ENCODE results near the gene PPP1R1B. TPM values are rescaled to one million over a fixed set of nuclear protein-coding genes. Genes with fewer than 3 reads are reported as not detected.

Gene PPP1R1B
- total and polyA plus RNA-seq, 9 of the 15 experiments (the other 6 are each of a cell fraction or from before 2014, with no cell fraction given) = 0.07 to 0.18 (median 0.10) TPM; not detected in 4

GRCh38 chr17:39675390-39676082 is 48.8 kb downstream of the PPP1R1B start:
- ChIA-PET POLR2A (interaction anchor here (0.6 to 1.6 kb wide), 5 partner anchors 9 to 99 kb away, joined by 3 to 12 read pairs (median 4); partner anchors contain the start of gene PGAP3), CTCF (ENCODE audit: low intra/inter-chr PET ratio) (interaction anchor here (1.3 kb wide), 1 partner anchor 53 kb away, joined by 3 read pairs; no protein-coding TSS in a partner anchor)
- H3K4me1 ChIP-seq (replicated peaks in 1 of 2; ENCODE audit: control insufficient read depth in 2 of 2, insufficient read depth in 2 of 2, low read length in 2 of 2) = peaks cover 30 to 72% of the 10 kb centered on the region in 2 experiments; a peak in 4 of 5 replicates
- H3K9me1 ChIP-seq (ENCODE audit: control insufficient read depth, insufficient read depth, low read length) = no peaks in the 10 kb centered on the region
- no peak for DNase-seq (ENCODE audit: extremely low read depth in 1 of 4, low spot score in 3 of 4)
- no peaks in the 10 kb centered on the region for H3K27me3 ChIP-seq (ENCODE audit: control insufficient read depth in 2 of 2, insufficient read depth in 2 of 2, low read length in 2 of 2)
- H3K36me3 ChIP-seq (ENCODE audit: control insufficient read depth, insufficient read depth, low read length) = peaks cover 5% of the 10 kb centered on the region; the same call in 2 of the 3 replicates
- TF ChIP-seq BCOR (IDR thresholded peaks at IDR 0.05) = 0 out of 2 replicates have a peak, but pooled peaks have one; percentile 41
- no peak for TF ChIP-seq ZNF75A (CRISPR knock-in tag; IDR thresholded peaks at IDR 0.05)
- H3K4me3 ChIP-seq = no peak overlapping the region
- in situ Hi-C loops (cut with MboI) = no loop called here
- H2AFZ ChIP-seq (ENCODE audit: low read depth, low read length) = peak overlapping the region; percentile 33; the same call in 1 of the 2 replicates
- H4K20me1 ChIP-seq (replicated peaks; ENCODE audit: control insufficient read depth, insufficient read depth, low read length) = no peaks in the 10 kb centered on the region; the same call in 1 of the 2 replicates
- peak overlapping the region; percentile 17; the same call in 2 of the 3 replicates for H3K27ac ChIP-seq (ENCODE audit: extremely low read depth, low read depth, low read length)
- FAIRE-seq = peak; percentile 23
- ATAC-seq = no peak
- intact Hi-C loops (cut with micrococcal nuclease) = no loop called here
- BruUV-seq (replicated peaks) = no TSS peak
- H3K9me3 ChIP-seq (replicated peaks; ENCODE audit: control insufficient read depth, insufficient read depth, low read depth, low read length) = no peaks in the 10 kb centered on the region
- H3K79me2 ChIP-seq (ENCODE audit: control insufficient read depth, insufficient read depth, low read length) = no peaks in the 10 kb centered on the region
- 70% methylated on average over 9 of the region's 10 CpGs for WGBS (ENCODE audit: insufficient coverage, low coverage, missing lambda C conversion rate)
- no peak overlapping the region; the same call in 1 of the 2 replicates for H3K4me2 ChIP-seq (ENCODE audit: insufficient read depth, low read length)
- peak overlapping the region in 1 of 2 experiments; percentile 88; a peak in 2 of 4 replicates for H3K9ac ChIP-seq (ENCODE audit: insufficient read depth in 1 of 2, low read depth in 2 of 2, low read length in 2 of 2)

GRCh38 chr17:39676198-39676819 is 49.6 kb downstream of the PPP1R1B start:
- no TSS peak for BruUV-seq (replicated peaks)
- 38% methylated on average over 7 of the region's 7 CpGs for WGBS (ENCODE audit: insufficient coverage, low coverage, missing lambda C conversion rate)
- TF ChIP-seq KDM1A (IDR thresholded peaks at IDR 0.05) = peak; percentile 86 to 90
- TF ChIP-seq THRAP3 (IDR thresholded peaks at IDR 0.05; ENCODE audit: borderline replicate concordance) = no peak
- TF ChIP-seq CHD4 (IDR thresholded peaks at IDR 0.05; ENCODE audit: insufficient read depth, insufficient replicate concordance, low read depth, low read length, poor library complexity, severe bottlenecking) = peak; percentile 98
- TF ChIP-seq SPI1 (IDR thresholded peaks at IDR 0.05; ENCODE audit: borderline replicate concordance, low read depth, low read length) = peak; percentile 9; the same call in 1 of the 2 replicates
- no peak for TF ChIP-seq RNF2 (IDR thresholded peaks at IDR 0.05)
- TF ChIP-seq VEZF1 (CRISPR knock-in tag; IDR thresholded peaks at IDR 0.05) = peak; percentile 48; the same call in 1 of the 2 replicates

More at GRCh38 chr17:39676198-39676819, 49.6 kb downstream of the PPP1R1B start:
- in situ Hi-C loops (cut with MboI) = no loop called here
- Histone ChIP-seq H3K27me3 (ENCODE audit: control insufficient read depth in 2 of 2, insufficient read depth in 2 of 2, low read length in 2 of 2) (no peaks in the 10 kb centered on the region), H3K36me3 (ENCODE audit: control insufficient read depth, insufficient read depth, low read length) (peaks cover 5% of the 10 kb centered on the region; the same call in 2 of the 3 replicates), H3K27ac (ENCODE audit: extremely low read depth, low read depth, low read length) (peak overlapping the region; percentile 17; the same call in 1 of the 3 replicates), H3K4me3 (no peak overlapping the region), H3K9ac (ENCODE audit: insufficient read depth in 1 of 2, low read depth in 2 of 2, low read length in 2 of 2) (peak overlapping the region in 1 of 2 experiments; percentile 88; a peak in 2 of 4 replicates), H4K20me1 (replicated peaks; ENCODE audit: control insufficient read depth, insufficient read depth, low read length) (no peaks in the 10 kb centered on the region; the same call in 1 of the 2 replicates), H3K79me2 (ENCODE audit: control insufficient read depth, insufficient read depth, low read length) (no peaks in the 10 kb centered on the region), H3K4me1 (replicated peaks in 1 of 2; ENCODE audit: control insufficient read depth in 2 of 2, insufficient read depth in 2 of 2, low read length in 2 of 2) (peaks cover 30 to 68% of the 10 kb centered on the region in 2 experiments; a peak in 4 of 5 replicates), H3K4me2 (ENCODE audit: insufficient read depth, low read length) (no peak overlapping the region), H3K9me3 (replicated peaks; ENCODE audit: control insufficient read depth, insufficient read depth, low read depth, low read length) (no peaks in the 10 kb centered on the region), H3K9me1 (ENCODE audit: control insufficient read depth, insufficient read depth, low read length) (no peaks in the 10 kb centered on the region), H2AFZ (ENCODE audit: low read depth, low read length) (peak overlapping the region; percentile 33; the same call in 1 of the 2 replicates)
- intact Hi-C loops (cut with micrococcal nuclease) = no loop called here
- POLR2A ChIA-PET = interaction anchor here (0.6 to 1.6 kb wide), 4 partner anchors 8 to 98 kb away, joined by 3 to 12 read pairs (median 4); partner anchors contain the start of gene PGAP3
- CTCF ChIA-PET (ENCODE audit: low intra/inter-chr PET ratio) = interaction anchor here (1.3 kb wide), 1 partner anchor 54 kb away, joined by 3 read pairs; no protein-coding TSS in a partner anchor
- FAIRE-seq (no peak), DNase-seq (ENCODE audit: extremely low read depth in 1 of 4, low spot score in 3 of 4) (peak; percentile 60 to 69 (median 68)), ATAC-seq (peak; percentile 32)
